Panc1 (cell line): Measurements from ENCODE around the gene MS4A10. TPM values are rescaled to one million over a fixed set of nuclear protein-coding genes. Genes with fewer than 3 reads are reported as not detected.

Source experiments
- ATAC-seq: fragments of 200-7000 bp; cut with Tn5 transposase; 2 replicates; pipeline ENCODE4 v1.9.1; 2020; ENCODE audit warnings: mild to moderate bottlenecking, moderate library complexity
- BruUV-seq: library from RNA; stranded (reverse); fragments of 400-500 nt; replicated peaks from 2 replicates; lab custom pipeline; 2021; lab: Mats Ljungman, UMichigan
- CTCF ChIA-PET: fragments of 300-600 bp; sonication (Branson Sonifier 250); formaldehyde crosslinking; loops from one replicate; lab custom pipeline; 2022; ENCODE audit warnings: antibody characterized with exemption; lab: Charles Lee
- POLR2A ChIA-PET: fragments of 300-600 bp; sonication (Branson Sonifier 250); formaldehyde crosslinking; loops from one replicate; lab custom pipeline; 2022; ENCODE audit warnings: antibody characterized with exemption; lab: Charles Lee
- DNase-seq: peaks from one replicate; pipeline ENCODE4 v3.0.0-alpha.2; 2010; ENCODE audit warnings: low read depth, low spot score
- H3K27ac ChIP-seq: 2 replicates; pipeline ENCODE4 v1.5.1; 2011; ENCODE audit warnings: mild to moderate bottlenecking, low read length, inconsistent platforms
- H3K27me3 ChIP-seq: fragments of 200-500 bp; sonication (Bioruptor generic); 2 replicates; pipeline ENCODE4 v1.6.0; 2014; ENCODE audit warnings: low read length, inconsistent platforms; ENCODE audit not compliant: control insufficient read depth, insufficient read depth
- H3K36me3 ChIP-seq: fragments of 200-500 bp; sonication (Bioruptor generic); 2 replicates; pipeline ENCODE4 v1.5.1; 2014; ENCODE audit warnings: inconsistent platforms, mild to moderate bottlenecking, low read length, moderate library complexity; ENCODE audit not compliant: control insufficient read depth, insufficient read depth
- H3K4me1 ChIP-seq: 2 replicates; pipeline ENCODE4 v1.5.1; 2011; ENCODE audit warnings: inconsistent platforms, mild to moderate bottlenecking, low read length, moderate library complexity; ENCODE audit not compliant: control insufficient read depth, insufficient read depth
- H3K4me3 ChIP-seq, 2 experiments: 2 replicates each; pipeline ENCODE4 v1.5.1; 2011 to 2012; ENCODE audit warnings: low read depth in 2 of 2, low read length in 2 of 2, mild to moderate bottlenecking in 2 of 2, inconsistent platforms in 1 of 2, moderate library complexity in 1 of 2
- H3K9me3 ChIP-seq: fragments of 200-500 bp; sonication (Bioruptor generic); 2 replicates; pipeline ENCODE4 v1.5.1; 2014; ENCODE audit warnings: low read depth, mild to moderate bottlenecking, inconsistent platforms, low read length, moderate library complexity; ENCODE audit not compliant: control insufficient read depth, insufficient read depth
- POLR2AphosphoS5 ChIP-seq: IDR thresholded peaks from 2 replicates; pipeline ENCODE4 v1.6.1; 2012; ENCODE audit warnings: mild to moderate bottlenecking, low read depth, low read length, moderate library complexity
- SIN3A ChIP-seq: IDR thresholded peaks from 2 replicates; pipeline ENCODE4 v1.6.1; 2012; ENCODE audit warnings: low read depth, mild to moderate bottlenecking, low read length, moderate library complexity, borderline replicate concordance; ENCODE audit not compliant: insufficient read depth
- TCF7L2 ChIP-seq: IDR thresholded peaks from 2 replicates; pipeline ENCODE4 v1.6.1; 2011; ENCODE audit warnings: mild to moderate bottlenecking, low read depth, low read length, inconsistent platforms
- in situ Hi-C: cut with HindIII; loops from 2 replicates; pipeline ENCODE4 v1.10.0; 2016; ENCODE audit warnings: low sequenced_read_pairs, low pct_unique_long_range_greater_than_20kb
- intact Hi-C: fragments of 100-400 bp; cut with micrococcal nuclease; formaldehyde crosslinking; loops from one replicate; pipeline ENCODE4 v1.10.0; 2022; ENCODE audit not compliant: unreplicated experiment
- total RNA-seq: library from RNA; stranded (reverse); gene quantifications from one replicate; pipeline ENCODE4 v1.2.1, GENCODE V29; 2021; ENCODE audit not compliant: unreplicated experiment
- TF ChIP-seq, protein P1 (sequence below): fragments of 450-650 bp; IDR thresholded peaks from 2 replicates; pipeline ENCODE4 v1.5.1; 2017; ENCODE audit warnings: mild to moderate bottlenecking
- TF ChIP-seq, protein P2 (sequence below), 2 experiments: IDR thresholded peaks; 2 replicates each; pipeline ENCODE4 v1.6.1; 2011 to 2012; ENCODE audit warnings: low read depth in 2 of 2, control low read depth in 1 of 2, low read length in 1 of 2, mild to moderate bottlenecking in 1 of 2, moderate library complexity in 1 of 2; ENCODE audit not compliant: insufficient read depth in 1 of 2

The MS4A10 gene
- total RNA-seq, 1 experiment from 2014 or later = not detected

- CTCF ChIA-PET = no interaction called here
- no peak for ATAC-seq
- TF ChIP-seq SIN3A = no peak
- no peak for TF ChIP-seq TCF7L2
- TF ChIP-seq, protein P1, sequence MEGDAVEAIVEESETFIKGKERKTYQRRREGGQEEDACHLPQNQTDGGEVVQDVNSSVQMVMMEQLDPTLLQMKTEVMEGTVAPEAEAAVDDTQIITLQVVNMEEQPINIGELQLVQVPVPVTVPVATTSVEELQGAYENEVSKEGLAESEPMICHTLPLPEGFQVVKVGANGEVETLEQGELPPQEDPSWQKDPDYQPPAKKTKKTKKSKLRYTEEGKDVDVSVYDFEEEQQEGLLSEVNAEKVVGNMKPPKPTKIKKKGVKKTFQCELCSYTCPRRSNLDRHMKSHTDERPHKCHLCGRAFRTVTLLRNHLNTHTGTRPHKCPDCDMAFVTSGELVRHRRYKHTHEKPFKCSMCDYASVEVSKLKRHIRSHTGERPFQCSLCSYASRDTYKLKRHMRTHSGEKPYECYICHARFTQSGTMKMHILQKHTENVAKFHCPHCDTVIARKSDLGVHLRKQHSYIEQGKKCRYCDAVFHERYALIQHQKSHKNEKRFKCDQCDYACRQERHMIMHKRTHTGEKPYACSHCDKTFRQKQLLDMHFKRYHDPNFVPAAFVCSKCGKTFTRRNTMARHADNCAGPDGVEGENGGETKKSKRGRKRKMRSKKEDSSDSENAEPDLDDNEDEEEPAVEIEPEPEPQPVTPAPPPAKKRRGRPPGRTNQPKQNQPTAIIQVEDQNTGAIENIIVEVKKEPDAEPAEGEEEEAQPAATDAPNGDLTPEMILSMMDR = no peak
- TF ChIP-seq, protein P2, sequence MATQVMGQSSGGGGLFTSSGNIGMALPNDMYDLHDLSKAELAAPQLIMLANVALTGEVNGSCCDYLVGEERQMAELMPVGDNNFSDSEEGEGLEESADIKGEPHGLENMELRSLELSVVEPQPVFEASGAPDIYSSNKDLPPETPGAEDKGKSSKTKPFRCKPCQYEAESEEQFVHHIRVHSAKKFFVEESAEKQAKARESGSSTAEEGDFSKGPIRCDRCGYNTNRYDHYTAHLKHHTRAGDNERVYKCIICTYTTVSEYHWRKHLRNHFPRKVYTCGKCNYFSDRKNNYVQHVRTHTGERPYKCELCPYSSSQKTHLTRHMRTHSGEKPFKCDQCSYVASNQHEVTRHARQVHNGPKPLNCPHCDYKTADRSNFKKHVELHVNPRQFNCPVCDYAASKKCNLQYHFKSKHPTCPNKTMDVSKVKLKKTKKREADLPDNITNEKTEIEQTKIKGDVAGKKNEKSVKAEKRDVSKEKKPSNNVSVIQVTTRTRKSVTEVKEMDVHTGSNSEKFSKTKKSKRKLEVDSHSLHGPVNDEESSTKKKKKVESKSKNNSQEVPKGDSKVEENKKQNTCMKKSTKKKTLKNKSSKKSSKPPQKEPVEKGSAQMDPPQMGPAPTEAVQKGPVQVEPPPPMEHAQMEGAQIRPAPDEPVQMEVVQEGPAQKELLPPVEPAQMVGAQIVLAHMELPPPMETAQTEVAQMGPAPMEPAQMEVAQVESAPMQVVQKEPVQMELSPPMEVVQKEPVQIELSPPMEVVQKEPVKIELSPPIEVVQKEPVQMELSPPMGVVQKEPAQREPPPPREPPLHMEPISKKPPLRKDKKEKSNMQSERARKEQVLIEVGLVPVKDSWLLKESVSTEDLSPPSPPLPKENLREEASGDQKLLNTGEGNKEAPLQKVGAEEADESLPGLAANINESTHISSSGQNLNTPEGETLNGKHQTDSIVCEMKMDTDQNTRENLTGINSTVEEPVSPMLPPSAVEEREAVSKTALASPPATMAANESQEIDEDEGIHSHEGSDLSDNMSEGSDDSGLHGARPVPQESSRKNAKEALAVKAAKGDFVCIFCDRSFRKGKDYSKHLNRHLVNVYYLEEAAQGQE (IDR thresholded peaks at IDR 0.05; ENCODE audit: insufficient read depth in 1 of 2, low read depth in 2 of 2, low read length in 1 of 2) = no peak
- no peak for TF ChIP-seq POLR2AphosphoS5
- BruUV-seq = no TSS peak
- in situ Hi-C loops (no loop called here), intact Hi-C loops (no loop called here)
- Histone ChIP-seq H3K4me1 (no peaks in the 10 kb centered on the region), H3K9me3 (no peaks in the 10 kb centered on the region), H3K4me3 (no peak overlapping the region), H3K36me3 (no peaks in the 10 kb centered on the region), H3K27me3 (no peaks in the 10 kb centered on the region), H3K27ac (no peak overlapping the region)
- POLR2A ChIA-PET = no interaction called here
- no peak for DNase-seq
These were observed 5.1 kb upstream of the MS4A10 start for GRCh38 chr11:60780065-60780464.

GRCh38 chr11:60780774-60781173 lies 4.4 kb upstream of the MS4A10 start:
- DNase-seq (no peak), ATAC-seq (no peak)
- Histone ChIP-seq H3K9me3 (no peaks in the 10 kb centered on the region), H3K36me3 (no peaks in the 10 kb centered on the region), H3K27me3 (no peaks in the 10 kb centered on the region), H3K4me1 (no peaks in the 10 kb centered on the region), H3K4me3 (no peak overlapping the region), H3K27ac (no peak overlapping the region)
- in situ Hi-C loops = no loop called here
- POLR2A ChIA-PET = no interaction called here
- BruUV-seq = no TSS peak
- CTCF ChIA-PET = no interaction called here
- intact Hi-C loops = no loop called here
- TF ChIP-seq TCF7L2 (no peak), SIN3A (no peak), POLR2AphosphoS5 (no peak)
- TF ChIP-seq, protein P1 = no peak
- TF ChIP-seq, protein P2 (IDR thresholded peaks at IDR 0.05; ENCODE audit: insufficient read depth in 1 of 2, low read depth in 2 of 2, low read length in 1 of 2) = no peak
